Mesodermal cell (in vitro differentiated cells): ENCODE measurements around the gene PLEKHG4B.
"Not testable (repeated sequence)": the region's sequence is repeated elsewhere in the genome, so short reads cannot be mapped to it uniquely, and the experiment has no call there.

Experiments used
- H3K27ac ChIP-seq: 2 replicates; pipeline ENCODE4 v1.7.0; 2013; ENCODE audit warnings: mild to moderate bottlenecking, low read depth, low read length, moderate library complexity; ENCODE audit not compliant: severe bottlenecking
- H3K36me3 ChIP-seq: 2 replicates; pipeline ENCODE4 v1.7.1; 2013; ENCODE audit warnings: mild to moderate bottlenecking, low read length, moderate library complexity; ENCODE audit not compliant: control insufficient read depth, insufficient read depth
- H3K4me1 ChIP-seq: one replicate; pipeline ENCODE4 v1.7.1; 2013; ENCODE audit warnings: mild to moderate bottlenecking, low read length; ENCODE audit not compliant: insufficient read depth, control insufficient read depth, poor library complexity, severe bottlenecking
- H3K4me3 ChIP-seq: 2 replicates; pipeline ENCODE4 v1.7.0; 2013; ENCODE audit warnings: low read length, control low read depth, mild to moderate bottlenecking; ENCODE audit not compliant: insufficient read depth, poor library complexity, severe bottlenecking; ENCODE audit errors: extremely low read depth
- H3K9me3 ChIP-seq: 2 replicates; pipeline ENCODE4 v1.7.1; 2013; ENCODE audit warnings: mild to moderate bottlenecking, low read length, moderate library complexity; ENCODE audit not compliant: control insufficient read depth
- WGBS, 2 experiments: methylation state at CpG; one replicate each; pipeline ENCODE4 v1.1.5; 2013; ENCODE audit warnings: missing lambda C conversion rate in 2 of 2; ENCODE audit not compliant: insufficient coverage in 2 of 2; 5-methylcytosine and 5-hydroxymethylcytosine counted together

The PLEKHG4B gene

DNA sequence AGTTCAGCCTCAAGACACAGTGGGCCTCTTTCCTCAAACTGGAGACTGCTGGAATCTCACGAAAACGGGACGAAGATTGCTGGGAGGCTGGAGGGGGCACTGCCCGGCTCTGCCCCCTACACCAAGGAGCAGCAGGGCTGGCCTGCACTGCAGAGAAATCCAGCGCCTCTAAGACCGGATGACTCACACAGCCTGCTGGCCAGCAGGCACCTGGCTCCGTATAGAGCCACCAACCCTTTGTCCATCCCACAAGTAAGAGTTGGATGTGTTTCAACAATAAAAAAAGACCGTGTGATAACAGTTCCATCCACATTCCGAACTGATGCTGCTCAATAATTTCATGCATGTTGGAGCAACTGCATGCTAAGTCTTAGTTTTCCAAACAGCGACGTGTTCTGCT is 114.4 kb downstream of the PLEKHG4B start:
- WGBS, 2 experiments, result 92 to 95% methylated on average over 9 to 11 of the region's 11 CpGs
- Histone ChIP-seq H3K4me3 (no peak overlapping the region), H3K9me3 (no peaks in the 10 kb centered on the region), H3K27ac (no peak overlapping the region), H3K4me1 (peaks cover 21% of the 10 kb centered on the region), H3K36me3 (peaks cover 28% of the 10 kb centered on the region)

- Histone ChIP-seq H3K9me3 (no peaks in the 10 kb centered on the region), H3K4me3 (no peak overlapping the region), H3K4me1 (peaks cover 21% of the 10 kb centered on the region), H3K36me3 (peaks cover 28% of the 10 kb centered on the region), H3K27ac (peak overlapping the region; percentile 43)
- 79% methylated on average over 5 to 6 of the region's 8 CpGs for WGBS, 2 experiments
Measured at GRCh38 chr5:206927-207536, 115.1 kb downstream of the PLEKHG4B start.

GRCh38 chr5:207599-207998 is 115.6 kb downstream of the PLEKHG4B start:
- H3K4me3 ChIP-seq, result no peak overlapping the region
- no peaks in the 10 kb centered on the region for H3K9me3 ChIP-seq
- no peak overlapping the region for H3K27ac ChIP-seq
- WGBS, 2 experiments, result 58 to 73% methylated on average over 13 to 14 of the region's 14 CpGs
- H3K4me1 ChIP-seq, result peaks cover 21% of the 10 kb centered on the region
- H3K36me3 ChIP-seq, result peaks cover 28% of the 10 kb centered on the region

GRCh38 chr5:208449-209114 is 116.6 kb downstream of the PLEKHG4B start:
- WGBS, 2 experiments, result 92 to 93% methylated on average over 8 to 10 of the region's 15 CpGs
- H3K4me3 ChIP-seq, result no peak overlapping the region
- peaks cover 25% of the 10 kb centered on the region for H3K36me3 ChIP-seq
- H3K9me3 ChIP-seq, result no peaks in the 10 kb centered on the region
- peaks cover 21% of the 10 kb centered on the region for H3K4me1 ChIP-seq
- no peak overlapping the region for H3K27ac ChIP-seq

DNA sequence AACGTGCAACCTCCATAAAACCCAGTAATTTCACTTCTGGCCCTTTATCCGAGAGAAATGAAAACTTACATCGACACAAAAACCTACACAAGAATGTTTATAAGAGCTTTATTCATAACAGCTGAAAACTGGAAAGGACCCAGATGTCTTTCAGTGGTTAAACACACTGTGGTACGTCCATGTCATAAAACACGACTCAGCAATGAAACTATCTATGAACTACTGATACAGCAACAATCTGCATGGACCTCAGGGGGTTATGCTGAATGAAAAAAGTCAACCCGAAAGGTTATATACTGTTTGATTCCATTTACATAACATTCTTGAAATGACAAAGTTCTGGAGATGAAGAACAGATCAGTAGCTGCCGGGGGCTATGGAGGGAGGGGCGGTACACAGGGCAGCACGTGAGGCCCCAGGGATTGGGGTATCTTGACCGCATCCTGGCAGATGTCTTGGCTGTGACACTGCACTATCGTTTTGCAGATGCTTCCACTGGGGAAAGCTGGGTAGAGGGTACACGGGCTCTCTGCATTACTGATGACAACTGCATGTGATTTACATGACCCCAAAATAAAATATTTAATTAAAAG is 121.9 kb downstream of the PLEKHG4B start:
- peaks cover 16% of the 10 kb centered on the region for H3K36me3 ChIP-seq
- H3K4me1 ChIP-seq, result peaks cover under 1% of the 10 kb centered on the region
- 98 to 99% methylated on average over 7 to 10 of the region's 12 CpGs for WGBS, 2 experiments
- H3K4me3 ChIP-seq, result no peak overlapping the region
- H3K9me3 ChIP-seq, result no peaks in the 10 kb centered on the region
- no peak overlapping the region for H3K27ac ChIP-seq

DNA sequence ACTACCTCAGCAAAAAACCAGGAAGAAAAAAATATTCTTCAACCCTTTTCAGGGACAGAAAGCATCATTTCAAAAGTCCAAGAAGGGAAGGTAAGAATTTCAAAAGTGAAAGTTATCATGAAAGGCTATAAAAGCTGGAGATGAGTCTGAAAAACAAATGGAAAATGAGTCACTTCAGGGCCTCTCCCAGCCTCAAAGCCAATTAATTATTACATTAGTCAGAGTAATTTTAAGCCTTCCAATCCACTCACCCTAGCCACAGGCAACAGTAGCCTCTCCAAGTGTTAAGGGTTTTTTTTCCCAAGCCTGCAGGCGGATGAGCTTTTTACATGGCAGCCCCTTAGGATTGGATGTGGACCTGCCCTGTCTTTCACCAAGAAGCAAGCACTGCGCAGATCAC is 123.3 kb downstream of the PLEKHG4B start:
- H3K27ac ChIP-seq, H3K4me3 ChIP-seq, H3K9me3 ChIP-seq, H3K4me1 ChIP-seq: not testable (repeated sequence)
- H3K36me3 ChIP-seq, result peaks cover 16% of the 10 kb centered on the region
- no CpG with 5 or more reads among the region's 2 CpGs for WGBS, 2 experiments

DNA sequence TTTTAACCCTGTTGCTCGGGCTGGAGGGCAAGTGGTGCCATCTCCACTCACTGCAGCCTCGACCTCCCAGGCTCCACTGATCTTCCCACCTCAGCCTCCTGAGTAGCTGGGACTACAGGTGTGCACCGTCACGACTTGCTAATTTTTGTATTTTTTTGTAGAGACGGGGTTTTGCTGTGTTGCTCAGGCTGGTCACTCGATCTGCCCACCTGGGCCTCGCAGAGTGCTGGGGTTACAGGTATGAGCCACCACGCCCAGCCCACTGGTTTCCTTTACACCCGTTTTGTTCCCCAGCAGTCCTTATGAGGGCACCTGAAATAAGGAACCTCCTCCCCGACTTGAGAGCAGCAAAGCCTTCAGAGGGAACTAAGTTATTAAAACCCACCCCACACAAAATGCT is 124.1 kb downstream of the PLEKHG4B start:
- WGBS, 2 experiments, result 87% methylated on average over 3 of the region's 10 CpGs; no CpG with 5 or more reads in 1 of the 2 experiments
- H3K9me3 ChIP-seq, result not testable (repeated sequence)

DNA sequence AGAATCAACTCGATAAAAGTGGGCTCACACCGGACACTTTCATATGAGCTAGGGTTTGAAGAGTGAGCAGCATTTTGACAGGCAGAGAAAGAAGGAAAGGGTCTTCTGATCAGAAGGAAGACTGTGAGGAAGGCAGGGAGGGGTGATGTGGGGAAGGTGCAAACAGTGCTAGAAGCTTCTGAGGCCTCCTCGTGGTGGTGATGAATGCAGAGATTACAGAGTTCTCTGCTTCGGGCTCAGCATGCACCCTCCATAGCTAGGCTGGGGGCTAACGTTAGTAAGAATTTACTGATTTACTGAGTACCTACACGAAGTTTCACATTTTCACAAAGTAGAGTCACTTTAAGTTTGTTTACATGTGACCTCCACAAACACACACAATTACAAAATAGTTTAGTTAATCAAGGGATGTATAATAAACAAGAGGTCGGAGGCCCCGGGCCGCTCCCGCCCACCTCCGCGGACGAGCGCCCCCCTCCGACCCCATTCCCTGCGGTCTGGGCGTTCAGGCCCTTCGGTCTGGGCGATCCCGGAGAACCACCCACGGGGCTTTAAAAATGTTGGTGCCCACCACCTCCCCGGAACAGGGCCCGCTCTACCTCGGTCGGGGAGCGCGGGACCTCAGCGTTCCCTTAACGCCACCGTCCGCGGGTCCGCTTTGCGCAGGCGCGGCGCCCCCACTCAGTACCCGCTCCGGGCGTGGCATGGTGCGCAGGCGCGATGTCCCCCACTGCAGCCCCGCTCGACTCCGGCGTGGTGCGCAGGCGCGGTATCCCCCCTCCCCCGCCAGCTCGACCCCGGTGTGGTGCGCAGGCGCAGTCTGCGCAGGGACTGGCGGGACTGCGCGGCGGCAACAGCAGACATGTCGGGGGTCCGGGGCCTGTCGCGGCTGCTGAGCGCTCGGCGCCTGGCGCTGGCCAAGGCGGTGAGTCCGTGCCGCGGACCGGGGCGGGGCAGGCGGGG is 125.8 kb downstream of the PLEKHG4B start, which contains the start of the genes CCDC127 and SDHA:
Gene CCDC127 (minus strand): TSS at position 660 of the 963 bp plus-strand sequence. CDS start 1,304 bp downstream, outside the sequence.
Gene SDHA (plus strand): TSS at position 827 of the 963 bp plus-strand sequence. CDS start 36 bp downstream, at position 863.
- 0 to 1% methylated on average over 50 to 51 of the region's 75 CpGs for WGBS, 2 experiments
- peak within 1 kb of the TSS; percentile 66 for H3K27ac ChIP-seq
- H3K4me3 ChIP-seq, result peak within 1 kb of the TSS; percentile 84

More for the DNA sequence above, 124.1 kb downstream of the PLEKHG4B start:
- not testable (repeated sequence) for H3K4me3 ChIP-seq, H3K27ac ChIP-seq, H3K4me1 ChIP-seq
- H3K36me3 ChIP-seq, result peaks cover 16% of the 10 kb centered on the region

DNA sequence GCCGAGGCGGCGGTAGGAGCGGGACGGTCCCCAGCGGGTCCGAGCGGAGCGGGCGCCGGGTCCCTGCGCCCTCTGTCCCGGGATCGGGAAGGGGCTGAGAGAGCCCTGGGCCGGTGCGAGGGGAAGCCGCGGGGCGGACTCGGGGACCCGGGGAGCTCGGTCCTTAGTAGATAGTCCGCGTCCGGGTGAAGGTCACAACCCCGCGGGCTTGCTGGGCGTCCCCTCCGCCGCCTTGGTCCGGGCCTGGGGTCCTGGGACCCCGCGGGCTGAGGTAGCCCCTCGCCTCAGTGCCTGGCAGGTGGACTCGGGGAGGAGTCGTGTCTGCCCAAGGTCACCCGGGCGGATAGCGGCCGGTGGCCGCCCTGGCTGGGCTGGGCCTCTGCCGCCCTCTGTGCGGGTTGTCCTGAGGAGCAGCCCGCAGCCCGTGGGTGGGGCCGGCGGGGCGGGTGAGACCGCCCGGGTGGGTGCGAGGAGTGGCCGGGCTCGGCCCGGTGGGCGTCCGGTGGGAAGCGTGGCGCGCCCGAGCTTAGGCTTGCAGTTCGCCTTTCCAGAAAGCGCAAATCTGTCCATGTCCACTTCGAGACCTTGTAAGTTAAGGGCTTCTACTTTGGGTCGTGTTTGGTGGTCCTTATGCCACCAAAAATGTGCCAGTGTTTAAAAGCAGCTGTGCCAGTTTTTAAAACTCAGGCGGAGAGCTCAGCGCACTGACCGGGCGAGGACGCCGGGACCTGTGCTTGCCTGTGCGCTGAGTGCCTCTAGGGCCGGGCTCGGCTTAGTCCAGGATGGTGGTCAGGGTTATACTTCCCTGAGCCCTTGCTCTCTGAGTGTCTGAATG is 126.7 kb downstream of the PLEKHG4B start:
- Histone ChIP-seq H3K36me3 (peaks cover 19% of the 10 kb centered on the region), H3K4me1 (peaks cover 2% of the 10 kb centered on the region), H3K27ac (no peak overlapping the region), H3K9me3 (no peaks in the 10 kb centered on the region), H3K4me3 (peak overlapping the region; percentile 84)
- 0 to 1% methylated on average over 62 to 70 of the region's 73 CpGs for WGBS, 2 experiments

More for the DNA sequence above, 125.8 kb downstream of the PLEKHG4B start, which contains the start of the genes CCDC127 and SDHA:
- not testable (repeated sequence) for H3K9me3 ChIP-seq, H3K4me1 ChIP-seq
- peaks cover 18% of the 10 kb centered on the region for H3K36me3 ChIP-seq
